ENCODE data around the gene DDX27. TPM values are rescaled to one million over a fixed set of nuclear protein-coding genes. Genes with fewer than 3 reads are reported as not detected.
"Not testable (repeated sequence)": the region's sequence is repeated elsewhere in the genome, so short reads cannot be mapped to it uniquely, and the experiment has no call there.

The DDX27 gene
- total RNA-seq, 2 experiments from 2014 or later = 63.1 to 64.8 TPM

- CTCF ChIA-PET, POLR2A ChIA-PET: not testable (repeated sequence)
These were observed 26.2 kb upstream of the DDX27 start for GRCh38 chr20:49192944-49193518.

- CTCF ChIA-PET = interaction anchor here (1.6 kb wide), 1 partner anchor 66 kb away, joined by 3 read pairs; no protein-coding TSS in a partner anchor
- POLR2A ChIA-PET = no interaction called here
These were observed 19.4 kb upstream of the DDX27 start for GRCh38 chr20:49199729-49200293.

- CTCF ChIA-PET = interaction anchor here (1.3 to 1.6 kb wide), 2 partner anchors 15 to 43 kb away, joined by 3 to 6 read pairs; no protein-coding TSS in a partner anchor
- POLR2A ChIA-PET = no interaction called here
These were observed 16.2 kb upstream of the DDX27 start for GRCh38 chr20:49203011-49203410.

GRCh38 chr20:49203746-49204145 is 15.5 kb upstream of the DDX27 start:
- ChIA-PET POLR2A (no interaction called here), CTCF (interaction anchor here (1.3 to 1.6 kb wide), 2 partner anchors 14 to 44 kb away, joined by 3 to 6 read pairs; no protein-coding TSS in a partner anchor)

- ChIA-PET POLR2A (no interaction called here), CTCF (interaction anchor here (1.1 to 1.8 kb wide), 2 partner anchors 36 to 73 kb away, joined by 3 to 5 read pairs; no protein-coding TSS in a partner anchor)
These were observed 12.1 kb upstream of the DDX27 start for GRCh38 chr20:49207076-49207475.

- CTCF ChIA-PET = no interaction called here
- POLR2A ChIA-PET = no interaction called here
These were observed 9.0 kb upstream of the DDX27 start for GRCh38 chr20:49210101-49210756.

- POLR2A ChIA-PET = no interaction called here
- CTCF ChIA-PET = no interaction called here
These were observed 8.5 kb upstream of the DDX27 start for GRCh38 chr20:49210757-49211110.

GRCh38 chr20:49214571-49214970 is 4.6 kb upstream of the DDX27 start:
- POLR2A ChIA-PET = no interaction called here
- CTCF ChIA-PET = interaction anchor here (5.0 kb wide), 1 partner anchor 81 kb away, joined by 35 read pairs; no protein-coding TSS in a partner anchor

GRCh38 chr20:49215232-49215631 is 4.0 kb upstream of the DDX27 start:
- ChIA-PET POLR2A (no interaction called here), CTCF (interaction anchor here (5.0 kb wide), 1 partner anchor 82 kb away, joined by 35 read pairs; no protein-coding TSS in a partner anchor)

- ChIA-PET CTCF (interaction anchor here (0.6 to 5.0 kb wide), 33 partner anchors 11 to 173 kb away, joined by 3 to 35 read pairs (median 5); no protein-coding TSS in a partner anchor), POLR2A (interaction anchor here (1.0 to 1.2 kb wide), 2 partner anchors 29 to 30 kb away, joined by 3 to 5 read pairs; partner anchors contain the start of gene STAU1)
These were observed 2.1 kb upstream of the DDX27 start for GRCh38 chr20:49216991-49217578.

- ChIA-PET POLR2A (interaction anchor here (0.7 to 1.0 kb wide), 2 partner anchors 28 to 30 kb away, joined by 4 to 11 read pairs; partner anchors contain the start of gene STAU1), CTCF (interaction anchor here (0.7 to 1.9 kb wide), 6 partner anchors 46 to 666 kb away, joined by 3 to 6 read pairs (median 4); no protein-coding TSS in a partner anchor)
These were observed 501 bp upstream of the DDX27 start for GRCh38 chr20:49218739-49219090.

- ChIA-PET CTCF (interaction anchor here (0.6 to 1.9 kb wide), 4 partner anchors 9 to 87 kb away, joined by 3 to 5 read pairs (median 4); no protein-coding TSS in a partner anchor), POLR2A (no interaction called here)
These were observed 962 bp downstream of the DDX27 start for GRCh38 chr20:49219924-49220831.

GRCh38 chr20:49225896-49226295 is 6.7 kb downstream of the DDX27 start:
- ChIA-PET CTCF (no interaction called here), POLR2A (no interaction called here)

GRCh38 chr20:49228676-49229075 is 9.5 kb downstream of the DDX27 start:
- CTCF ChIA-PET = interaction anchor here (0.7 kb wide), 1 partner anchor 8 kb away, joined by 5 read pairs; no protein-coding TSS in a partner anchor
- POLR2A ChIA-PET = no interaction called here

GRCh38 chr20:49229381-49229780 is 10.2 kb downstream of the DDX27 start:
- ChIA-PET POLR2A (no interaction called here), CTCF (interaction anchor here (0.7 kb wide), 1 partner anchor 9 kb away, joined by 5 read pairs; no protein-coding TSS in a partner anchor)

- POLR2A ChIA-PET = interaction anchor here (0.6 kb wide), 1 partner anchor 45 kb away, joined by 3 read pairs; no protein-coding TSS in a partner anchor
- CTCF ChIA-PET = no interaction called here
These were observed 10.8 kb downstream of the DDX27 start for GRCh38 chr20:49230021-49230420.

GRCh38 chr20:49230561-49231133 is 11.4 kb downstream of the DDX27 start:
- ChIA-PET CTCF (no interaction called here), POLR2A (interaction anchor here (0.6 kb wide), 1 partner anchor 45 kb away, joined by 3 read pairs; no protein-coding TSS in a partner anchor)

GRCh38 chr20:49231471-49231870 is 12.3 kb downstream of the DDX27 start:
- ChIA-PET CTCF (no interaction called here), POLR2A (no interaction called here)

All from activated CD8-positive, alpha-beta memory T cell treated with anti-CD3 and anti-CD28 coated beads for 36 hours (primary cell).